ENCODE measurements around the gene CCL18. TPM values are rescaled to one million over a fixed set of nuclear protein-coding genes. Genes with fewer than 3 reads are reported as not detected.
"Not testable (repeated sequence)": the region's sequence is repeated elsewhere in the genome, so short reads cannot be mapped to it uniquely, and the experiment has no call there.

Gene CCL18
- total RNA-seq (not detected), polyA plus RNA-seq (ENCODE audit: insufficient read length in 2 of 2) (not detected)
- long read RNA-seq, donor 1 = 0 reads
- long read RNA-seq, donor 2, partial matches to known transcripts = 0 of 1 reads
- long read RNA-seq, donor 2, other reads (novel, unspliced or antisense) = 0 of 1 reads
- long read RNA-seq, donor 3 = 0 reads
- long read RNA-seq, donor 4 = 0 reads

- H3K36me3 ChIP-seq (ENCODE audit: control insufficient read depth, insufficient read depth, low read length) = no peaks in the 10 kb centered on the region
- WGBS (ENCODE audit: insufficient coverage) = 64% methylated on average over 4 of the region's 5 CpGs
- H3K4me3 ChIP-seq (ENCODE audit: low read depth, low read length) = no peak within 1 kb of the TSS
- H3K27me3 ChIP-seq (ENCODE audit: control insufficient read depth, insufficient read depth, low read length) = no peaks in the 10 kb centered on the region
- DNase-seq (ENCODE audit: low read depth in 4 of 6, low spot score in 6 of 6) = no peak
- no peak within 1 kb of the TSS for H3K27ac ChIP-seq (ENCODE audit: low read depth, low read length)
- no peaks in the 10 kb centered on the region for H3K9me3 ChIP-seq (ENCODE audit: control insufficient read depth, insufficient read depth, low read length)
- H3K4me1 ChIP-seq (ENCODE audit: control insufficient read depth, insufficient read depth, low read length) = no peaks in the 10 kb centered on the region
These were observed at the start of gene CCL18 for GRCh38 chr17:36063786-36064541. CCL18 (plus strand) TSS chr17:36064272; CDS start chr17:36064343, 71 bp downstream.

GRCh38 chr17:36014946-36015345 is 49.1 kb upstream of the CCL18 start:
- Histone ChIP-seq H3K9me3 (ENCODE audit: control insufficient read depth, insufficient read depth, low read length) (peaks cover 2% of the 10 kb centered on the region), H3K4me3 (ENCODE audit: low read depth, low read length) (no peak overlapping the region), H3K27me3 (ENCODE audit: control insufficient read depth, insufficient read depth, low read length) (no peaks in the 10 kb centered on the region), H3K36me3 (ENCODE audit: control insufficient read depth, insufficient read depth, low read length) (no peaks in the 10 kb centered on the region), H3K4me1 (ENCODE audit: control insufficient read depth, insufficient read depth, low read length) (no peaks in the 10 kb centered on the region), H3K27ac (ENCODE audit: low read depth, low read length) (no peak overlapping the region)
- no CpG with 5 or more reads among the region's 5 CpGs for WGBS (ENCODE audit: insufficient coverage)
- DNase-seq (ENCODE audit: low read depth in 4 of 6, low spot score in 6 of 6) = no peak

GRCh38 chr17:36015895-36016294 is 48.2 kb upstream of the CCL18 start:
- not testable (repeated sequence) for DNase-seq (ENCODE audit: low read depth in 4 of 6, low spot score in 6 of 6); H3K36me3 ChIP-seq (ENCODE audit: control insufficient read depth, insufficient read depth, low read length); H3K4me3 ChIP-seq (ENCODE audit: low read depth, low read length); H3K27me3 ChIP-seq (ENCODE audit: control insufficient read depth, insufficient read depth, low read length); H3K27ac ChIP-seq (ENCODE audit: low read depth, low read length); H3K4me1 ChIP-seq (ENCODE audit: control insufficient read depth, insufficient read depth, low read length); H3K9me3 ChIP-seq (ENCODE audit: control insufficient read depth, insufficient read depth, low read length)
- WGBS (ENCODE audit: insufficient coverage) = 100% methylated on average over 2 of the region's 4 CpGs

GRCh38 chr17:36016555-36016954 is 47.5 kb upstream of the CCL18 start:
- Histone ChIP-seq H3K36me3 (ENCODE audit: control insufficient read depth, insufficient read depth, low read length) (no peaks in the 10 kb centered on the region), H3K27ac (ENCODE audit: low read depth, low read length) (no peak overlapping the region), H3K9me3 (ENCODE audit: control insufficient read depth, insufficient read depth, low read length) (peaks cover 1% of the 10 kb centered on the region), H3K4me1 (ENCODE audit: control insufficient read depth, insufficient read depth, low read length) (no peaks in the 10 kb centered on the region), H3K27me3 (ENCODE audit: control insufficient read depth, insufficient read depth, low read length) (no peaks in the 10 kb centered on the region), H3K4me3 (ENCODE audit: low read depth, low read length) (no peak overlapping the region)
- WGBS (ENCODE audit: insufficient coverage) = no CpG with 5 or more reads among the region's 2 CpGs
- no peak for DNase-seq (ENCODE audit: low read depth in 4 of 6, low spot score in 6 of 6)

- no peaks in the 10 kb centered on the region for H3K36me3 ChIP-seq (ENCODE audit: control insufficient read depth, insufficient read depth, low read length)
- DNase-seq (ENCODE audit: low read depth in 4 of 6, low spot score in 6 of 6) = no peak
- H3K27ac ChIP-seq (ENCODE audit: low read depth, low read length) = no peak within 1 kb of the TSS
- no peaks in the 10 kb centered on the region for H3K4me1 ChIP-seq (ENCODE audit: control insufficient read depth, insufficient read depth, low read length)
- H3K9me3 ChIP-seq (ENCODE audit: control insufficient read depth, insufficient read depth, low read length) = no peaks in the 10 kb centered on the region
- WGBS (ENCODE audit: insufficient coverage) = 65% methylated on average over 5 of the region's 6 CpGs
- H3K27me3 ChIP-seq (ENCODE audit: control insufficient read depth, insufficient read depth, low read length) = no peaks in the 10 kb centered on the region
- H3K4me3 ChIP-seq (ENCODE audit: low read depth, low read length) = no peak within 1 kb of the TSS
These were observed 46.3 kb upstream of the CCL18 start, which contains the start of gene CCL23 for GRCh38 chr17:36017799-36018198. CCL23 (minus strand) TSS chr17:36017972; CDS start chr17:36017897, 75 bp downstream.

GRCh38 chr17:36019423-36019822 is 44.6 kb upstream of the CCL18 start:
- Histone ChIP-seq H3K36me3 (ENCODE audit: control insufficient read depth, insufficient read depth, low read length) (no peaks in the 10 kb centered on the region), H3K27me3 (ENCODE audit: control insufficient read depth, insufficient read depth, low read length) (no peaks in the 10 kb centered on the region), H3K4me1 (ENCODE audit: control insufficient read depth, insufficient read depth, low read length) (no peaks in the 10 kb centered on the region), H3K4me3 (ENCODE audit: low read depth, low read length) (no peak overlapping the region), H3K27ac (ENCODE audit: low read depth, low read length) (no peak overlapping the region), H3K9me3 (ENCODE audit: control insufficient read depth, insufficient read depth, low read length) (no peaks in the 10 kb centered on the region)
- DNase-seq (ENCODE audit: low read depth in 4 of 6, low spot score in 6 of 6) = no peak
- 92% methylated on average over 2 of the region's 2 CpGs for WGBS (ENCODE audit: insufficient coverage)

GRCh38 chr17:36024106-36024869 is 39.8 kb upstream of the CCL18 start:
- WGBS (ENCODE audit: insufficient coverage) = 100% methylated on average over 1 of the region's 6 CpGs
- Histone ChIP-seq H3K27me3 (ENCODE audit: control insufficient read depth, insufficient read depth, low read length) (no peaks in the 10 kb centered on the region), H3K9me3 (ENCODE audit: control insufficient read depth, insufficient read depth, low read length) (no peaks in the 10 kb centered on the region), H3K4me1 (ENCODE audit: control insufficient read depth, insufficient read depth, low read length) (no peaks in the 10 kb centered on the region), H3K36me3 (ENCODE audit: control insufficient read depth, insufficient read depth, low read length) (no peaks in the 10 kb centered on the region), H3K27ac (ENCODE audit: low read depth, low read length) (no peak overlapping the region), H3K4me3 (ENCODE audit: low read depth, low read length) (no peak overlapping the region)
- DNase-seq (ENCODE audit: low read depth in 4 of 6, low spot score in 6 of 6) = no peak

- peak in 1 of 6 donors; percentile 9 for DNase-seq (ENCODE audit: low read depth in 4 of 6, low spot score in 6 of 6)
- 69% methylated on average over 3 of the region's 4 CpGs for WGBS (ENCODE audit: insufficient coverage)
- Histone ChIP-seq H3K36me3 (ENCODE audit: control insufficient read depth, insufficient read depth, low read length) (no peaks in the 10 kb centered on the region), H3K9me3 (ENCODE audit: control insufficient read depth, insufficient read depth, low read length) (no peaks in the 10 kb centered on the region), H3K4me3 (ENCODE audit: low read depth, low read length) (no peak overlapping the region), H3K4me1 (ENCODE audit: control insufficient read depth, insufficient read depth, low read length) (no peaks in the 10 kb centered on the region), H3K27ac (ENCODE audit: low read depth, low read length) (no peak overlapping the region), H3K27me3 (ENCODE audit: control insufficient read depth, insufficient read depth, low read length) (no peaks in the 10 kb centered on the region)
These were observed 36.3 kb upstream of the CCL18 start for GRCh38 chr17:36027761-36028160.

GRCh38 chr17:36030956-36031355 is 33.1 kb upstream of the CCL18 start:
- DNase-seq (ENCODE audit: low read depth in 4 of 6, low spot score in 6 of 6) = no peak
- WGBS (ENCODE audit: insufficient coverage) = no CpG with 5 or more reads among the region's 1 CpG
- peaks cover 3% of the 10 kb centered on the region for H3K27me3 ChIP-seq (ENCODE audit: control insufficient read depth, insufficient read depth, low read length)

More at GRCh38 chr17:36030956-36031355, 33.1 kb upstream of the CCL18 start:
- Histone ChIP-seq H3K36me3 (ENCODE audit: control insufficient read depth, insufficient read depth, low read length) (no peaks in the 10 kb centered on the region), H3K9me3 (ENCODE audit: control insufficient read depth, insufficient read depth, low read length) (no peaks in the 10 kb centered on the region), H3K27ac (ENCODE audit: low read depth, low read length) (no peak overlapping the region), H3K4me3 (ENCODE audit: low read depth, low read length) (no peak overlapping the region), H3K4me1 (ENCODE audit: control insufficient read depth, insufficient read depth, low read length) (no peaks in the 10 kb centered on the region)

Measured in spinal cord (tissue), 10 donors.